H9 (cell line): ENCODE data around the gene SEBOX. TPM values are rescaled to one million over a fixed set of nuclear protein-coding genes. Genes with fewer than 3 reads are reported as not detected.

ENCODE experiments used
- DNase-seq: peaks from one replicate; pipeline ENCODE4 v3.0.0-alpha.2; 2017
- H2AFZ ChIP-seq: one replicate; pipeline ENCODE4 v1.6.1; 2013; ENCODE audit warnings: mild to moderate bottlenecking, low read length, control low read depth, moderate library complexity
- H2AK5ac ChIP-seq: 2 replicates; pipeline ENCODE4 v1.6.1; 2013; ENCODE audit warnings: low read length, control low read depth, mixed read lengths; ENCODE audit not compliant: insufficient read length
- H2BK120ac ChIP-seq: one replicate; pipeline ENCODE4 v1.6.1; 2013; ENCODE audit warnings: low read depth, mild to moderate bottlenecking, low read length, control low read depth, inconsistent platforms; ENCODE audit not compliant: poor library complexity, severe bottlenecking
- H2BK12ac ChIP-seq: 2 replicates; pipeline ENCODE4 v1.6.1; 2013; ENCODE audit warnings: low read length, control low read depth, mixed read lengths, low read depth; ENCODE audit not compliant: insufficient read length
- H2BK15ac ChIP-seq: 2 replicates; pipeline ENCODE4 v1.6.1; 2013; ENCODE audit warnings: low read depth, low read length, control low read depth
- H2BK20ac ChIP-seq: one replicate; pipeline ENCODE4 v1.6.1; 2013; ENCODE audit warnings: low read depth, mild to moderate bottlenecking, low read length, control low read depth, inconsistent platforms; ENCODE audit not compliant: poor library complexity, severe bottlenecking
- H2BK5ac ChIP-seq: 2 replicates; pipeline ENCODE4 v1.6.1; 2013; ENCODE audit warnings: low read length, control low read depth, mixed read lengths; ENCODE audit not compliant: insufficient read length
- H3K14ac ChIP-seq: 2 replicates; pipeline ENCODE4 v1.6.1; 2013; ENCODE audit warnings: low read length, control low read depth; ENCODE audit not compliant: insufficient read depth
- H3K18ac ChIP-seq: 2 replicates; pipeline ENCODE4 v1.6.1; 2013; ENCODE audit warnings: low read depth, mild to moderate bottlenecking, mixed read lengths, low read length, control low read depth; ENCODE audit not compliant: insufficient read length
- H3K23ac ChIP-seq: 2 replicates; pipeline ENCODE4 v1.6.1; 2013; ENCODE audit warnings: low read length, control low read depth, mixed read lengths, low read depth; ENCODE audit not compliant: insufficient read length
- H3K23me2 ChIP-seq: 2 replicates; pipeline ENCODE4 v1.6.1; 2013; ENCODE audit warnings: low read depth, mild to moderate bottlenecking, mixed read lengths, low read length, control low read depth; ENCODE audit not compliant: insufficient read length, poor library complexity, severe bottlenecking
- H3K27ac ChIP-seq: 2 replicates; pipeline ENCODE4 v1.5.1; 2013; ENCODE audit warnings: low read length, control low read depth, mixed read lengths, low read depth; ENCODE audit not compliant: insufficient read length
- H3K27me3 ChIP-seq: 2 replicates; pipeline ENCODE4 v1.6.1; 2013; ENCODE audit warnings: low read length, control low read depth, inconsistent platforms; ENCODE audit not compliant: insufficient read depth
- H3K4ac ChIP-seq: 2 replicates; pipeline ENCODE4 v1.6.1; 2013; ENCODE audit warnings: low read depth, mild to moderate bottlenecking, control low read depth, inconsistent platforms, low read length, moderate library complexity
- H3K4me1 ChIP-seq: 2 replicates; pipeline ENCODE4 v1.6.1; 2013; ENCODE audit warnings: low read length, control low read depth, inconsistent platforms; ENCODE audit not compliant: insufficient read depth
- H3K4me2 ChIP-seq: 2 replicates; pipeline ENCODE4 v1.6.1; 2013; ENCODE audit warnings: low read length, control low read depth, mixed read lengths; ENCODE audit not compliant: insufficient read length, insufficient read depth
- H3K56ac ChIP-seq: 2 replicates; pipeline ENCODE4 v1.6.1; 2013; ENCODE audit warnings: low read depth, mild to moderate bottlenecking, mixed read lengths, low read length, control low read depth; ENCODE audit not compliant: insufficient read length
- H3K79me1 ChIP-seq: 2 replicates; pipeline ENCODE4 v1.6.1; 2013; ENCODE audit warnings: low read depth, mild to moderate bottlenecking, moderate library complexity, low read length, control low read depth, inconsistent platforms; ENCODE audit not compliant: insufficient read depth, poor library complexity, severe bottlenecking
- H3K79me2 ChIP-seq: 2 replicates; pipeline ENCODE4 v1.6.1; 2013; ENCODE audit warnings: low read length, control low read depth, inconsistent platforms; ENCODE audit not compliant: insufficient read depth
- H3K9ac ChIP-seq: 2 replicates; pipeline ENCODE4 v1.6.1; 2013; ENCODE audit warnings: low read length, control low read depth, mixed read lengths; ENCODE audit not compliant: insufficient read length; ENCODE audit errors: extremely low read depth
- H3K9me3 ChIP-seq: one replicate; pipeline ENCODE4 v1.6.1; 2013; ENCODE audit warnings: low read depth, low read length, inconsistent platforms; ENCODE audit not compliant: control insufficient read depth
- H3T11ph ChIP-seq: one replicate; pipeline ENCODE4 v1.6.1; 2013; ENCODE audit warnings: mild to moderate bottlenecking, low read length, control low read depth, inconsistent platforms
- H4K20me1 ChIP-seq: one replicate; pipeline ENCODE4 v1.6.1; 2013; ENCODE audit not compliant: control insufficient read depth, insufficient read length, insufficient read depth
- H4K5ac ChIP-seq: 2 replicates; pipeline ENCODE4 v1.6.1; 2013; ENCODE audit warnings: low read depth, mild to moderate bottlenecking, mixed read lengths, low read length, control low read depth; ENCODE audit not compliant: insufficient read length
- H4K8ac ChIP-seq: replicated peaks from 2 replicates; pipeline ENCODE4 v1.6.1; 2013; ENCODE audit warnings: low read length, control low read depth, mixed read lengths, low read depth; ENCODE audit not compliant: insufficient read length
- H4K91ac ChIP-seq: 2 replicates; pipeline ENCODE4 v1.6.1; 2013; ENCODE audit warnings: low read depth, mild to moderate bottlenecking, moderate library complexity, mixed read lengths, low read length, control low read depth; ENCODE audit not compliant: insufficient read length
- H3K27ac Mint-ChIP-seq, 3 experiments: 2 replicates in 2 of 3; 3 replicates in 1 of 3; pipeline ENCODE4 v1.8.0; 2020 to 2021; ENCODE audit warnings: mixed read lengths in 3 of 3, mild to moderate bottlenecking in 1 of 3, moderate library complexity in 1 of 3
- H3K27me3 Mint-ChIP-seq: 2 replicates; pipeline ENCODE4 v1.8.0; 2021; ENCODE audit warnings: low read depth, mild to moderate bottlenecking, moderate library complexity, mixed read lengths
- H3K36me3 Mint-ChIP-seq, 3 experiments: 2 replicates in 2 of 3; 3 replicates in 1 of 3; pipeline ENCODE4 v1.8.0; 2020 to 2021; ENCODE audit warnings: low read depth in 3 of 3, mixed read lengths in 3 of 3; ENCODE audit not compliant: insufficient read depth in 1 of 3
- H3K4me1 Mint-ChIP-seq, 2 experiments: 2 replicates each; pipeline ENCODE4 v1.8.0; 2020; ENCODE audit warnings: mixed read lengths in 2 of 2
- H3K4me3 Mint-ChIP-seq, 2 experiments: 2 replicates in 1 of 2; 3 replicates in 1 of 2; pipeline ENCODE4 v1.8.0; 2020 to 2021; ENCODE audit warnings: mild to moderate bottlenecking in 2 of 2, mixed read lengths in 2 of 2, moderate library complexity in 1 of 2
- H3K9me3 Mint-ChIP-seq, 2 experiments: 2 replicates in 1 of 2; 3 replicates in 1 of 2; pipeline ENCODE4 v1.8.0; 2020; ENCODE audit warnings: mild to moderate bottlenecking in 2 of 2, mixed read lengths in 2 of 2, moderate library complexity in 1 of 2
- WGBS: extraction: QIAGEN DNeasy Blood & Tissue Kit; methylation state at CpG from one replicate; pipeline ENCODE4 v1.1.7; 2013; ENCODE audit warnings: missing lambda C conversion rate, low lambda C conversion rate, mixed read lengths; ENCODE audit not compliant: insufficient read length; ENCODE audit errors: extremely low coverage; 5-methylcytosine and 5-hydroxymethylcytosine counted together
- total RNA-seq: library from RNA; stranded (reverse); gene quantifications from 2 replicates; pipeline ENCODE4 v1.2.1, GENCODE V29; 2021
- TF ChIP-seq, protein P1 (sequence below): fragments of 200-600 bp; sonication (generic); conservative IDR thresholded peaks from 3 replicates; pipeline ENCODE4 v1.8.0; 2021; ENCODE audit warnings: antibody characterized with exemption, mild to moderate bottlenecking

Gene SEBOX
- total RNA-seq, 1 experiment from 2014 or later = not detected

- peak overlapping the region in 1 of 2 experiments; percentile 64; a peak in 1 of 5 replicates for H3K4me3 Mint-ChIP-seq
- H4K8ac ChIP-seq = no peak overlapping the region
- H3K9ac ChIP-seq = no peak overlapping the region
- H3K79me1 ChIP-seq = no peaks in the 10 kb centered on the region
- H2BK12ac ChIP-seq = no peak overlapping the region
- H3K4me1 ChIP-seq = peaks cover 13% of the 10 kb centered on the region; the same call in 1 of the 2 replicates
- H2BK5ac ChIP-seq = no peak overlapping the region
- H3K27me3 Mint-ChIP-seq = peaks cover 66% of the 10 kb centered on the region
- no peaks in the 10 kb centered on the region for H3K79me2 ChIP-seq
- no CpG with 5 or more reads among the region's 2 CpGs for WGBS
- H4K5ac ChIP-seq = no peak overlapping the region
- H4K20me1 ChIP-seq = no peaks in the 10 kb centered on the region
- H3K27me3 ChIP-seq = no peaks in the 10 kb centered on the region; the same call in 1 of the 2 replicates
- no peak overlapping the region for H3K56ac ChIP-seq
- no peak overlapping the region for H2AFZ ChIP-seq
- no peak overlapping the region for H4K91ac ChIP-seq
- no peak overlapping the region for H3K4me2 ChIP-seq
- no peak overlapping the region for H3K14ac ChIP-seq
- no peak for DNase-seq
- H3K27ac ChIP-seq = no peak overlapping the region
- no peak overlapping the region for H2AK5ac ChIP-seq
- H3K18ac ChIP-seq = no peak overlapping the region
- H2BK20ac ChIP-seq = no peak overlapping the region
- H3K9me3 ChIP-seq = no peaks in the 10 kb centered on the region
- no peak overlapping the region for H3K4ac ChIP-seq
- H3K23me2 ChIP-seq = peaks cover 9% of the 10 kb centered on the region
- H2BK120ac ChIP-seq = no peak overlapping the region
- no peak overlapping the region for H2BK15ac ChIP-seq
- H3K9me3 Mint-ChIP-seq = no peaks in the 10 kb centered on the region
- H3K36me3 Mint-ChIP-seq = peaks cover 0 to 6% (median 0%) of the 10 kb centered on the region in 3 experiments; a peak in 2 of 7 replicates
- H3K23ac ChIP-seq = no peak overlapping the region
- peaks cover 61 to 62% of the 10 kb centered on the region in 2 experiments for H3K4me1 Mint-ChIP-seq
- no peak overlapping the region for H3T11ph ChIP-seq
- H3K27ac Mint-ChIP-seq = no peak overlapping the region
- TF ChIP-seq, protein P1, sequence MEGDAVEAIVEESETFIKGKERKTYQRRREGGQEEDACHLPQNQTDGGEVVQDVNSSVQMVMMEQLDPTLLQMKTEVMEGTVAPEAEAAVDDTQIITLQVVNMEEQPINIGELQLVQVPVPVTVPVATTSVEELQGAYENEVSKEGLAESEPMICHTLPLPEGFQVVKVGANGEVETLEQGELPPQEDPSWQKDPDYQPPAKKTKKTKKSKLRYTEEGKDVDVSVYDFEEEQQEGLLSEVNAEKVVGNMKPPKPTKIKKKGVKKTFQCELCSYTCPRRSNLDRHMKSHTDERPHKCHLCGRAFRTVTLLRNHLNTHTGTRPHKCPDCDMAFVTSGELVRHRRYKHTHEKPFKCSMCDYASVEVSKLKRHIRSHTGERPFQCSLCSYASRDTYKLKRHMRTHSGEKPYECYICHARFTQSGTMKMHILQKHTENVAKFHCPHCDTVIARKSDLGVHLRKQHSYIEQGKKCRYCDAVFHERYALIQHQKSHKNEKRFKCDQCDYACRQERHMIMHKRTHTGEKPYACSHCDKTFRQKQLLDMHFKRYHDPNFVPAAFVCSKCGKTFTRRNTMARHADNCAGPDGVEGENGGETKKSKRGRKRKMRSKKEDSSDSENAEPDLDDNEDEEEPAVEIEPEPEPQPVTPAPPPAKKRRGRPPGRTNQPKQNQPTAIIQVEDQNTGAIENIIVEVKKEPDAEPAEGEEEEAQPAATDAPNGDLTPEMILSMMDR = no peak
These were observed 39.0 kb upstream of the SEBOX start for GRCh38 chr17:28404007-28404406.
